ENCODE measurements around the gene TNFAIP1.

DNA sequence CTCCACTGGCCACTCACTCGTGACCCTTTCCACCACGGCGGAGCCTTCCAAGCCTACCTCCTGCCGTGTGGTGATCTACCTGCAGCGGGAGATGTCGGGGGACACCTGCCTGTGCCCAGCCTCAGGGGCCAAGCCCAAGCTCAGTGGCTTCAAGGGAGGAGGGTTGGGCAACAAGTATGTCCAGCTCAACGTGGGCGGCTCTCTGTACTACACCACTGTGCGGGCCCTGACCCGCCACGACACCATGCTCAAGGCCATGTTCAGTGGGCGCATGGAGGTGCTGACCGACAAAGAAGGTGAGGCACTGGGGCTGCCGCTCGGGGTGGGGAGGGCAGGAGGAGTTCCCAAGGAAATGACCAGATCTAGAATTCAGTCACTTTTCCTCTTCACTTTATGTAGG lies 3.9 kb downstream of the TNFAIP1 start:
- TF ChIP-seq, protein P1, sequence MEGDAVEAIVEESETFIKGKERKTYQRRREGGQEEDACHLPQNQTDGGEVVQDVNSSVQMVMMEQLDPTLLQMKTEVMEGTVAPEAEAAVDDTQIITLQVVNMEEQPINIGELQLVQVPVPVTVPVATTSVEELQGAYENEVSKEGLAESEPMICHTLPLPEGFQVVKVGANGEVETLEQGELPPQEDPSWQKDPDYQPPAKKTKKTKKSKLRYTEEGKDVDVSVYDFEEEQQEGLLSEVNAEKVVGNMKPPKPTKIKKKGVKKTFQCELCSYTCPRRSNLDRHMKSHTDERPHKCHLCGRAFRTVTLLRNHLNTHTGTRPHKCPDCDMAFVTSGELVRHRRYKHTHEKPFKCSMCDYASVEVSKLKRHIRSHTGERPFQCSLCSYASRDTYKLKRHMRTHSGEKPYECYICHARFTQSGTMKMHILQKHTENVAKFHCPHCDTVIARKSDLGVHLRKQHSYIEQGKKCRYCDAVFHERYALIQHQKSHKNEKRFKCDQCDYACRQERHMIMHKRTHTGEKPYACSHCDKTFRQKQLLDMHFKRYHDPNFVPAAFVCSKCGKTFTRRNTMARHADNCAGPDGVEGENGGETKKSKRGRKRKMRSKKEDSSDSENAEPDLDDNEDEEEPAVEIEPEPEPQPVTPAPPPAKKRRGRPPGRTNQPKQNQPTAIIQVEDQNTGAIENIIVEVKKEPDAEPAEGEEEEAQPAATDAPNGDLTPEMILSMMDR (IDR thresholded peaks at IDR 0.05), result no peak
- TF ChIP-seq POLR2A (IDR thresholded peaks at IDR 0.05), result no peak
